GM12873 (cell line): ENCODE measurements around the gene GABRA1.
A peak's percentile ranks its signal among the peaks of the same experiment; 100 is the strongest.

Source experiments
- CTCF ChIP-seq: IDR thresholded peaks from 2 replicates; pipeline ENCODE4 v1.5.1; 2012; ENCODE audit warnings: low read depth, mild to moderate bottlenecking, moderate library complexity, low read length, control low read depth; ENCODE audit not compliant: insufficient read depth; ENCODE audit errors: missing control alignments

GABRA1 gene

DNA sequence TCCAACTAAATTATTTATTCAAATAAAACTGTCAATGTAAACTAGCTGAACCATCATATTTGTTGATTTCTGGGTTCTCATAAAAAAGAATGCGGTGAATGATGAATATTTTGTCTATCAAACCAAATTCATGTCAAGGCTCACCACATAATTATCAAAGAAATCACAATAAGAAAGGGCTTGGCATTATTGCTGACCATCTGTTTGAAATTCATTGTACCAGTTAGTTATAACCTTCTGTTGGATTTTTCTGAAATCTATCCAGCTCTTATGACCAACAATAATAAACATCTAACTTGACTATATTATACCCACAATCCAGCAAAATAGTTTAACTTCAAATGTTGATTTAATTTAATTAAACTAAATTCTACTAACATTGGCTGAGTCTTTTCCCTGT, 53.1 kb downstream of the GABRA1 start:
- no peak for TF ChIP-seq CTCF

GRCh38 chr5:161921781-161922180, 73.9 kb downstream of the GABRA1 start:
- no peak for TF ChIP-seq CTCF

DNA sequence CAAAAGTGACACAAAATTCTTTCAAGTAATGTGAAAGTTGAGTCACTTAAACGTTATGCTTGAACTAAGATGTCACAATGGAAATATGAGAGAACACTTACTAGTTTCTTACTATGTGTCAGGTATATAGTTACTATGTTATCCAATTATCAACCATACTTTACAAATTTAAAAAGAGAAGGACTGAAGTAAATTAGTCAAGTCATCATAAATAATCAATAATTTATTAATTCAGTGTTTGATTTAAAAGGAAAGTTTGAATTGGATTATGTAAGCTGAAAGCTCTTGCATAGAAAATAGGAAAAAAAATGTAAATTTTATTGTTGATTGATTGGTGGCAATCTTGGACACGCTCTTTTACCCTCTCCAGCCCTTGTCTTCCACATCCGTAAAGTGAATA, 76.3 kb downstream of the GABRA1 start:
- no peak for TF ChIP-seq CTCF

- peak; percentile 57 for TF ChIP-seq CTCF
These were observed 78.0 kb downstream of the GABRA1 start for GRCh38 chr5:161925960-161926359.

GRCh38 chr5:161934486-161934885, 86.6 kb downstream of the GABRA1 start:
- TF ChIP-seq CTCF, result no peak

- TF ChIP-seq CTCF, result no peak
These were observed 97.1 kb downstream of the GABRA1 start for GRCh38 chr5:161944974-161945373.

GRCh38 chr5:161946911-161947310, 99.0 kb downstream of the GABRA1 start:
- no peak for TF ChIP-seq CTCF
